Gastroesophageal sphincter (tissue), 4 donors: ENCODE results near the gene OGDH. TPM values are rescaled to one million over a fixed set of nuclear protein-coding genes. Genes with fewer than 3 reads are reported as not detected.

Source experiments
- ATAC-seq: fragments of 150-250 bp; one replicate; pipeline ENCODE4 v1.9.1; 2016; ENCODE audit warnings: mild to moderate bottlenecking, moderate library complexity
- H3K27ac ChIP-seq, 4 donors: fragments of 200-600 bp; sonication (generic) in 3 of 4; 1 replicate in 3 of 4; 2 replicates in 1 of 4; pipeline ENCODE4 v1.5.1; 2016 to 2019
- H3K27me3 ChIP-seq: fragments of 200-600 bp; sonication (generic); one replicate; pipeline ENCODE4 v1.5.1; 2019
- H3K36me3 ChIP-seq, 2 donors: fragments of 200-600 bp; sonication (generic); one replicate each; pipeline ENCODE4 v1.5.1; 2019; ENCODE audit warnings: control low read depth in 1 of 2
- H3K4me1 ChIP-seq, 3 donors: fragments of 200-600 bp; sonication (generic); 1 replicate in 2 of 3; 2 replicates in 1 of 3; pipeline ENCODE4 v1.5.1; 2016 to 2019; ENCODE audit warnings: control low read depth in 2 of 3
- H3K4me3 ChIP-seq, 2 donors: fragments of 200-600 bp; sonication (generic); one replicate each; pipeline ENCODE4 v1.5.1; 2019; ENCODE audit warnings: mild to moderate bottlenecking in 1 of 2, moderate library complexity in 1 of 2
- H3K9me3 ChIP-seq, 3 donors: fragments of 200-600 bp; sonication (generic); one replicate each; pipeline ENCODE4 v1.5.1; 2017 to 2019; ENCODE audit warnings: control low read depth in 2 of 3
- CTCF ChIP-seq, 4 experiments: fragments of 200-600 bp in 2 of 4; fragments of 450-650 bp in 2 of 4; sonication (generic) in 1 of 4; IDR thresholded peaks; one replicate each; pipeline ENCODE4 v1.5.1; 2017 to 2019; ENCODE audit warnings: antibody characterized with exemption in 4 of 4, mild to moderate bottlenecking in 2 of 4, moderate library complexity in 2 of 4
- EP300 ChIP-seq: sonication (generic); formaldehyde crosslinking; IDR thresholded peaks from one replicate; pipeline ENCODE4 v1.6.1; 2017; ENCODE audit warnings: antibody characterized with exemption, mild to moderate bottlenecking
- POLR2A ChIP-seq, 2 donors: fragments of 450-650 bp; IDR thresholded peaks; one replicate each; pipeline ENCODE4 v1.6.1; 2017; ENCODE audit warnings: antibody characterized with exemption in 2 of 2, mild to moderate bottlenecking in 2 of 2, moderate library complexity in 1 of 2
- POLR2AphosphoS5 ChIP-seq: sonication (generic); formaldehyde crosslinking; IDR thresholded peaks from one replicate; pipeline ENCODE4 v1.6.1; 2017; ENCODE audit warnings: antibody characterized with exemption
- WGBS, 2 donors: methylation state at CpG; one replicate each; pipeline ENCODE4 v1.1.5; 2018; ENCODE audit warnings: low coverage in 1 of 2; 5-methylcytosine and 5-hydroxymethylcytosine counted together
- total RNA-seq, 4 donors: library from RNA; depleted of rRNA; stranded (reverse); fragments of >200 nt; gene quantifications; one replicate each; pipeline ENCODE4 v1.1.0, GENCODE V29; 2016

Gene OGDH
- total RNA-seq, 4 donors from 2014 or later, result 112 to 222 (median 137) TPM

DNA sequence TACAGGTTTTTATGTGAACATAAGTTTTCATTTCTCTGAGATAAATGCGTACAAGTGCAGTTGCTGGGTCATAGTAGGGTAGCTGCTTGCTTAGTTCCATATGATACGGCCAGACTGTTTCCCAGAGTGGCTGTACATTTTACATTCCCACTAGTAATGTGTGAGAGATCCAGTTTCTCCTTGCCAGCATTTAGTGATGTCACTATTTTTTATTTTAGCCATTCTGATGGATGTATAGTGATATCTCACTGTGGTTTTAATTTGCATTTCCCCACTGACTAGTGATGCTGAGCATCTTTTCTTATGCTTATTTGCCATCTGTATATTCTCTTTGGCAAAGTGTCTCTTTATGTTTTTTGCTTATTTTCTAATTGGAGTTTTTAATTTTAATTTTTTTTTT lies 146.4 kb downstream of the OGDH start:
- Histone ChIP-seq H3K27ac (no peak overlapping the region), H3K9me3 (no peaks in the 10 kb centered on the region), H3K4me3 (no peak overlapping the region), H3K4me1 (peaks cover 0 to 77% (median 47%) of the 10 kb centered on the region in 3 donors), H3K36me3 (peaks cover 0 to 20% of the 10 kb centered on the region in 2 donors), H3K27me3 (no peaks in the 10 kb centered on the region)
- no peak for TF ChIP-seq EP300
- TF ChIP-seq POLR2AphosphoS5, result no peak
- no peak for TF ChIP-seq POLR2A (IDR thresholded peaks at IDR 0.05)
- no peak for TF ChIP-seq CTCF (IDR thresholded peaks at IDR 0.05)
- WGBS, 2 donors, result 73 to 91% methylated on average over 2 of the region's 2 CpGs
- no peak for ATAC-seq

DNA sequence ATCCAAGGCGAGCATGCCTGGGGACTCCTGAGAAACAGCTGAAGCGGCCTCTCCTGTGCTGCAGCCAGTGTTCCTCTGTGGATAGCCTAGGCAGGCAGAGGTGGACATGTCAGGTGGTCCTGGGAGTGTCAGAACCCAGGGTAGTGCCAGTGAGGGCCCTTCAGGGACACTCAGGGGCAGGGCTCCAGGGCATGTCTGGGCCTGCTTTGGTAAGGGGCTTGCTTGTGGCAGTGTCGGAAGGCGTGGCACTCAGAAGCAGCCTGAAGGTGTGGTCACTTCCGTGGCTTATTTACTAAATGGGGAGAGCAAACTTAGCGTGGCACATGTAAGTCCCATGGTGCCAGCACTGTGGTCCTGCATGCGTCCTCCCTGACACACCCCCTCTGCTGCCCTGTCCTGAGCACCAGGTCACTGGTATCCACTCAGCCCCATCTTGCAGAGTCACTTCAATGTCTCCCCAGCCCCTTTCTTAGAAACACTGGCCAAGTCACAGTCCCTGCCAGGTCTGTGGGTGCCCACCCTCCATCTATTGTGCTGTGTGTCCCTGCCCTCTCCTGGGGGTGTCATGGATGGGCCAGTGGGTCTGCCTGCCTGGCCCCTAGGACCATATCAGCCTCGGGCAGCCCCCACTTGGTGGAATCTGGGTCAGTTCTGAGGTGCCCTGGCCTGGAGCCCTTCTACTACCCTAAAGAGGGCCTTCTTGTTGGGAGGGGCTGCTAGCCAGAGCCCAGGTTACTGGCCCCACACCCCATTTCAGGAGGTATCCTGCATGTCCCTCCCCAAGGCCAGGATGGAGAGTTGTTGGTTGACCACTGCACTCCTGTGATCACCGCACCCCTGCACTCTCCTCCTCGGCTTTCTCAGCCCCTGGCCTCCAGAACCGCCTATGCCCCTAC lies 148.6 kb downstream of the OGDH start:
- no peaks in the 10 kb centered on the region for H3K27me3 ChIP-seq
- no peak for ATAC-seq
- no peak for TF ChIP-seq EP300
- H3K9me3 ChIP-seq, result no peaks in the 10 kb centered on the region
- peaks cover 0 to 68% (median 44%) of the 10 kb centered on the region in 3 donors for H3K4me1 ChIP-seq
- H3K4me3 ChIP-seq, result no peak overlapping the region
- peak overlapping the region in 3 of 4 donors; percentile 59 to 68 (median 68) for H3K27ac ChIP-seq
- WGBS, 2 donors, result 93 to 97% methylated on average over 3 to 4 of the region's 11 CpGs
- H3K36me3 ChIP-seq, result peaks cover 0 to 41% of the 10 kb centered on the region in 2 donors

GRCh38 chr7:44755698-44756627 lies 149.5 kb downstream of the OGDH start:
- Histone ChIP-seq H3K4me3 (no peak overlapping the region), H3K9me3 (no peaks in the 10 kb centered on the region), H3K27me3 (no peaks in the 10 kb centered on the region), H3K27ac (peak overlapping the region in 3 of 4 donors; percentile 59 to 68 (median 68)), H3K36me3 (peaks cover 0 to 48% of the 10 kb centered on the region in 2 donors), H3K4me1 (peaks cover 0 to 59% (median 35%) of the 10 kb centered on the region in 3 donors)
- peak; percentile 4 for ATAC-seq
- WGBS, 2 donors, result 48% methylated on average over 5 of the region's 17 CpGs; no CpG with 5 or more reads in 1 of the 2 donors
- TF ChIP-seq POLR2AphosphoS5, result no peak
- no peak for TF ChIP-seq EP300
- no peak for TF ChIP-seq POLR2A (IDR thresholded peaks at IDR 0.05)
- TF ChIP-seq CTCF (IDR thresholded peaks at IDR 0.05), result no peak

DNA sequence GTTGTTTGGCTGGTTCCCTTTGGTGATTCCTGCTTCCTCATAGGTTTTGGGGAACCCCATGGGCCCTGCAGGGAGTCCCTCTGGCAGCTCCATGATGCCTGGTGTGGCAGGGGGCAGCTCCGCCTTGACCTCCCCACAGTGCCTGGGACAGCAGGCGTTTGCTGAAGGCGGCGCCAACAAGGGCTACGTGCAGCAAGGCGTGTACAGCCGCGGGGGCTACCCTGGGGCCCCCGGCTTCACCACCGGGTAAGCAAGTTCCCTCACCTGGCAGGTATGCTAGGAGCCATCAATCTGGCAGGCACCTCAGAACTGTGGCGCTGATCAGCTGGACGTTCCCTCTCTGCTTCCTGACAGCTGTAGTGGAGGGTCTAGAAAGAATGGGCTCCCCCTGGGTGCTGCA lies 150.5 kb downstream of the OGDH start:
- H3K27ac ChIP-seq, result peak overlapping the region in 1 of 4 donors; percentile 68
- H3K36me3 ChIP-seq, result peaks cover 0 to 53% of the 10 kb centered on the region in 2 donors
- WGBS, 2 donors, result no CpG with 5 or more reads among the region's 12 CpGs
- peaks cover 0 to 57% (median 31%) of the 10 kb centered on the region in 3 donors for H3K4me1 ChIP-seq
- no peak for TF ChIP-seq CTCF (IDR thresholded peaks at IDR 0.05)
- no peak for TF ChIP-seq POLR2AphosphoS5
- no peak for TF ChIP-seq EP300
- no peak for TF ChIP-seq POLR2A (IDR thresholded peaks at IDR 0.05)
- no peaks in the 10 kb centered on the region for H3K9me3 ChIP-seq
- H3K4me3 ChIP-seq, result no peak overlapping the region
- ATAC-seq, result no peak
- no peaks in the 10 kb centered on the region for H3K27me3 ChIP-seq

DNA sequence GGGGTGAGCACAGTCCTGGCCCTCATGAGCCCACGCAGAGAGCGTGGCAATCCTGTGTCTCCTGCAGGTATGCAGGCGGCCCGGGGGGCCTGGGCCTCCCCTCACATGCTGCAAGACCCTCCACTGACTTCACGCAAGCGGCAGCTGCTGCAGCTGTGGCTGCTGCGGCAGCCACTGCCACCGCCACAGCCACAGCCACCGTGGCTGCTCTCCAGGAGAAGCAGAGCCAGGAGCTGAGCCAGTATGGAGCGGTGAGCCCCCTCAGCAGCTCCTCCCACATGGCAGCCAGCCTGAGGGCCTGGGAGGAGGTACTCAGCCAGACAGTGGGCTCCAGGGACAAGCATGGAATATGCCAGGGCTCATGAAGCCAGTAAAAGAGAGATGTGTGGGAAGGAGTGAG lies 150.9 kb downstream of the OGDH start:
- no peak overlapping the region for H3K4me3 ChIP-seq
- peak overlapping the region in 2 of 4 donors; percentile 24 to 68 for H3K27ac ChIP-seq
- peak; percentile 24 for ATAC-seq
- no peaks in the 10 kb centered on the region for H3K27me3 ChIP-seq
- no peaks in the 10 kb centered on the region for H3K9me3 ChIP-seq
- peaks cover 0 to 57% of the 10 kb centered on the region in 2 donors for H3K36me3 ChIP-seq
- WGBS, 2 donors, result 37% methylated on average over 4 of the region's 10 CpGs; no CpG with 5 or more reads in 1 of the 2 donors
- TF ChIP-seq CTCF (IDR thresholded peaks at IDR 0.05) (no peak), POLR2A (IDR thresholded peaks at IDR 0.05) (no peak), EP300 (no peak), POLR2AphosphoS5 (no peak)
- H3K4me1 ChIP-seq, result peaks cover 0 to 59% (median 31%) of the 10 kb centered on the region in 3 donors
